Keratinocyte (primary cell): ENCODE data around the gene GIT1. TPM values are rescaled to one million over a fixed set of nuclear protein-coding genes. Genes with fewer than 3 reads are reported as not detected.

Source experiments
- DNase-seq: peaks from one replicate; pipeline ENCODE4 v3.0.0-alpha.2; 2011; ENCODE audit warnings: low read depth, missing footprints, low spot score
- FAIRE-seq: peaks from 2 replicates; lab custom pipeline; 2011; peaks lifted over from hg19 to GRCh38; lab: Jason Lieb, UNC
- H2AFZ ChIP-seq: 2 replicates; pipeline ENCODE4 v1.6.0; 2012; ENCODE audit warnings: low read length, control low read depth, inconsistent platforms; ENCODE audit not compliant: control insufficient read depth
- H3K27ac ChIP-seq: 2 replicates; pipeline ENCODE4 v1.5.1; 2011; ENCODE audit warnings: low read length; ENCODE audit not compliant: control insufficient read depth, insufficient read depth
- H3K27me3 ChIP-seq: 3 replicates; pipeline ENCODE4 v1.6.0; 2011; ENCODE audit warnings: low read length; ENCODE audit not compliant: control insufficient read depth, insufficient read depth; ENCODE audit errors: extremely low read depth
- H3K36me3 ChIP-seq, 2 experiments: 2 replicates in 1 of 2; 3 replicates in 1 of 2; pipeline ENCODE4 v1.5.1; 2011; ENCODE audit warnings: low read length in 2 of 2, mild to moderate bottlenecking in 1 of 2; ENCODE audit not compliant: control insufficient read depth in 2 of 2, insufficient read depth in 2 of 2; ENCODE audit errors: extremely low read depth in 1 of 2
- H3K4me1 ChIP-seq: 3 replicates; pipeline ENCODE4 v1.5.1; 2011; ENCODE audit warnings: low read length; ENCODE audit not compliant: control insufficient read depth, insufficient read depth; ENCODE audit errors: extremely low read depth
- H3K4me2 ChIP-seq: 3 replicates; pipeline ENCODE4 v1.6.0; 2011; ENCODE audit warnings: low read depth, low read length; ENCODE audit not compliant: control insufficient read depth, insufficient read depth; ENCODE audit errors: extremely low read depth
- H3K4me3 ChIP-seq, 3 experiments: fragments of 200-600 bp in 1 of 3; sonication (generic) in 1 of 3; 2 replicates in 2 of 3; 3 replicates in 1 of 3; pipeline ENCODE4 v1.5.1; 2011 to 2016; ENCODE audit warnings: low read length in 3 of 3, mild to moderate bottlenecking in 3 of 3, control low read depth in 2 of 3, inconsistent platforms in 1 of 3, low read depth in 1 of 3, mixed read lengths in 1 of 3, mixed run types in 1 of 3, moderate library complexity in 1 of 3; ENCODE audit not compliant: control insufficient read depth in 2 of 3, insufficient read depth in 2 of 3; ENCODE audit errors: extremely low read depth in 1 of 3
- H3K79me2 ChIP-seq: 2 replicates; pipeline ENCODE4 v1.6.0; 2012; ENCODE audit warnings: low read length; ENCODE audit not compliant: control insufficient read depth, insufficient read depth
- H3K9ac ChIP-seq: 3 replicates; pipeline ENCODE4 v1.6.0; 2011; ENCODE audit warnings: low read length; ENCODE audit not compliant: control insufficient read depth, insufficient read depth; ENCODE audit errors: extremely low read depth
- H3K9me1 ChIP-seq: 3 replicates; pipeline ENCODE4 v1.6.0; 2011; ENCODE audit warnings: low read length; ENCODE audit not compliant: control insufficient read depth, insufficient read depth; ENCODE audit errors: extremely low read depth
- H3K9me3 ChIP-seq: 2 replicates; pipeline ENCODE4 v1.5.1; 2012; ENCODE audit warnings: low read depth, low read length; ENCODE audit not compliant: control insufficient read depth
- H4K20me1 ChIP-seq: 3 replicates; pipeline ENCODE4 v1.6.0; 2011; ENCODE audit warnings: low read length; ENCODE audit not compliant: control insufficient read depth, insufficient read depth; ENCODE audit errors: extremely low read depth
- EZH2 ChIP-seq: IDR thresholded peaks from one replicate; pipeline ENCODE4 v1.6.1; 2012; ENCODE audit warnings: inconsistent platforms, mild to moderate bottlenecking, low read length, moderate library complexity
- dilution Hi-C: fragments of 300-500 bp; cut with MboI; formaldehyde crosslinking; loops from one replicate; pipeline ENCODE4 v1.7.0; 2020; ENCODE audit warnings: low sequenced_read_pairs; ENCODE audit not compliant: extremely low pct_ligation_motif_present
- polyA plus RNA-seq, 5 experiments: library from polyadenylated mRNA; depleted of rRNA in 3 of 5; stranded (reverse) in 3 of 5; stranded (forward) in 1 of 5; unstranded in 1 of 5; fragments of >200 nt; gene quantifications; 1 replicate in 1 of 5; 2 replicates in 3 of 5; 3 replicates in 1 of 5; pipeline versions ENCODE4 v1.2.1 to v1.2.3, GENCODE V29; 2011 to 2012; ENCODE audit warnings: missing spikeins in 2 of 5, low read depth in 1 of 5, low replicate concordance in 1 of 5
- TF ChIP-seq, protein P1 (sequence below), 3 experiments: IDR thresholded peaks in 1 of 3; conservative IDR thresholded peaks in 1 of 3; optimal IDR thresholded peaks in 1 of 3; 2 replicates in 2 of 3; 3 replicates in 1 of 3; pipeline versions ENCODE3 to v1.5.1; 2011; ENCODE audit warnings: low read length in 3 of 3, mild to moderate bottlenecking in 3 of 3, moderate library complexity in 2 of 3, control low read depth in 1 of 3, inconsistent platforms in 1 of 3; ENCODE audit not compliant: insufficient read depth in 2 of 3; ENCODE audit errors: extremely low read depth in 1 of 3

Gene GIT1
- polyA plus RNA-seq, 1 donor (not counting 4 experiments of a cell fraction or from before 2014, with no cell fraction given): 42.7 TPM

DNA sequence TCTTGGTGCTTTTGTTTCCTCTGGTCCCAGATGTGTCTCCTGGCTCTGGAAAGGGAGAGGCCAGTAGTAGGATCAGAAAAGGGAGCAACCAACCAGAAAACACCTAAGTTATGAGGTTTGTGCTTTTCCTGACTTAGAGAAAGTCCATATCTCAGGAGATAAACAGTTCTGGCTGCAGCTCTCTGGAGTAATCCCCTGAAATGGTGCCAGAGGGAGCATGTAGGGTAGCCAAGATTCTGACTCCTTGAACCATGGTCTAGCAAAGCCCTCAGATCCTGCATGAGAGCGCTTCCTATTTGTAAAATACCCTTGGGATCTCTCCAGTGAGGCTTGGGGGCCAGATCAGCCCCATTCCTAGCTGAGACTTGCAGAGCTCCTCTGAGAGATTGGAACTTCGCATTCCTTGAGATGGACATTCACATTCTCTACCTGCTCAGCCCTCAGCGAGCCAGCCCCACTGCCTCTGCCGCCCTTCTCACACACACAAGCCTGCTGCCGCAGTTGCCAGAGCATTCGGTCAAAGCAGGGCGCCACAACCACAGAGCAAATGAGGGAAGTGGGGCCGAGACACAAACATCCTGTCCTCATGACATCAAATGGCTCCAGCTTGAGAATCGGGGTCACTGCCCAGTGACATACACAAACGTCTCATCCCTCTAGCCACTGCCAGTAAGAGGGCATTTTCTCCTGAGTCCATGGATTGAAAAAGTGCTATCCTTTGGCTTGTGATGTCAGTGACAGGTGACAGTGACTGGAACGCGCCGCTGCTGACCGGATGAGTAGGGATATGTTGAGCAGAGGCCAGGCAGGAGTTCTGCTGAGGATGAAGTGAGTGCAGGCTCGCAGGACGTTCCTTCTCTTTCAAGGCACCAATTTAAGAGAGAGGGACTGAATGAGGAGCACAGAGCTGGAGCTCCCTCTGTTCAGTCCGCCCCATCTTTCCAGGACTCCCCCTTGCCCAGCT is 27.6 kb downstream of the GIT1 start:
- Histone ChIP-seq H3K27me3 (no peaks in the 10 kb centered on the region), H3K4me1 (peaks cover 10% of the 10 kb centered on the region), H3K9ac (no peak overlapping the region), H3K36me3 (peaks cover 0 to 4% of the 10 kb centered on the region in 2 experiments), H2AFZ (no peak overlapping the region), H3K4me3 (no peak overlapping the region), H3K9me1 (no peaks in the 10 kb centered on the region), H3K9me3 (no peaks in the 10 kb centered on the region), H3K4me2 (no peak overlapping the region), H4K20me1 (no peaks in the 10 kb centered on the region), H3K27ac (no peak overlapping the region), H3K79me2 (no peaks in the 10 kb centered on the region)
- TF ChIP-seq EZH2: no peak
- TF ChIP-seq, protein P1, sequence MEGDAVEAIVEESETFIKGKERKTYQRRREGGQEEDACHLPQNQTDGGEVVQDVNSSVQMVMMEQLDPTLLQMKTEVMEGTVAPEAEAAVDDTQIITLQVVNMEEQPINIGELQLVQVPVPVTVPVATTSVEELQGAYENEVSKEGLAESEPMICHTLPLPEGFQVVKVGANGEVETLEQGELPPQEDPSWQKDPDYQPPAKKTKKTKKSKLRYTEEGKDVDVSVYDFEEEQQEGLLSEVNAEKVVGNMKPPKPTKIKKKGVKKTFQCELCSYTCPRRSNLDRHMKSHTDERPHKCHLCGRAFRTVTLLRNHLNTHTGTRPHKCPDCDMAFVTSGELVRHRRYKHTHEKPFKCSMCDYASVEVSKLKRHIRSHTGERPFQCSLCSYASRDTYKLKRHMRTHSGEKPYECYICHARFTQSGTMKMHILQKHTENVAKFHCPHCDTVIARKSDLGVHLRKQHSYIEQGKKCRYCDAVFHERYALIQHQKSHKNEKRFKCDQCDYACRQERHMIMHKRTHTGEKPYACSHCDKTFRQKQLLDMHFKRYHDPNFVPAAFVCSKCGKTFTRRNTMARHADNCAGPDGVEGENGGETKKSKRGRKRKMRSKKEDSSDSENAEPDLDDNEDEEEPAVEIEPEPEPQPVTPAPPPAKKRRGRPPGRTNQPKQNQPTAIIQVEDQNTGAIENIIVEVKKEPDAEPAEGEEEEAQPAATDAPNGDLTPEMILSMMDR (optimal IDR thresholded peaks at IDR 0.05 in 1 of 3, IDR thresholded peaks at IDR 0.05 in 1 of 3, conservative IDR thresholded peaks at IDR 0.05 in 1 of 3; ENCODE audit: extremely low read depth in 1 of 3, insufficient read depth in 2 of 3, low read length in 3 of 3): no peak
- DNase-seq (no peak), FAIRE-seq (no peak)
- dilution Hi-C loops: no loop called here

DNA sequence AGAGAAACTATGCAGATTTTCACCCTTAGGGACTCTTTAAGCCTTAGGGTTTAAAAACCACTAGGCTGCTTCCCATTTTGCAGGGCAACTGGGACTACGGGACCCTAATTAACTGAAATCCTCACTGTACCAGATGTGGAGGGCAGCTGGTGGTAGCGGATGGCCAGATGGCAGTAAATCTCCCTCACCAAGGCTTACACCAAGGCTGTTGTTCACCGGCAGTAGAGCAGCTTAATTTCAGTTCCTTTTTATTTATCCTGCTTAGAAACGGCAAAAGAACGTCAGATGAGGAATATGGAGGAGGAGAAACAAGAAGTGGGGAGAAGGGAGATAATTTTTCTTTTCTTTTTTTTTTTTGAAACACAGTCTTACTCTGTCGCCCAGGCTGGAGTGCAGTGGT is 29.1 kb downstream of the GIT1 start:
- no peak for FAIRE-seq

More for the DNA sequence above, 29.1 kb downstream of the GIT1 start:
- no peaks in the 10 kb centered on the region for H3K79me2 ChIP-seq
- peaks cover under 1% of the 10 kb centered on the region for H3K4me1 ChIP-seq
- no peaks in the 10 kb centered on the region for H3K27me3 ChIP-seq
- no peak for TF ChIP-seq EZH2
- no peaks in the 10 kb centered on the region for H4K20me1 ChIP-seq
- no peaks in the 10 kb centered on the region for H3K9me3 ChIP-seq
- no peak overlapping the region for H3K27ac ChIP-seq
- H3K9me1 ChIP-seq: no peaks in the 10 kb centered on the region
- DNase-seq: no peak
- H2AFZ ChIP-seq: no peak overlapping the region
- peaks cover 0 to 4% of the 10 kb centered on the region in 2 experiments for H3K36me3 ChIP-seq
- H3K4me3 ChIP-seq: no peak overlapping the region
- H3K9ac ChIP-seq: no peak overlapping the region
- no peak overlapping the region for H3K4me2 ChIP-seq
- dilution Hi-C loops: no loop called here
